Measurements from ENCODE around the gene SLC35F1. TPM values are rescaled to one million over a fixed set of nuclear protein-coding genes. Genes with fewer than 3 reads are reported as not detected.

Gene SLC35F1
- total and polyA plus RNA-seq, 10 of the 15 experiments (the other 5 are each of a cell fraction or from before 2014, with no cell fraction given) = 0.01 TPM; not detected in 9

DNA sequence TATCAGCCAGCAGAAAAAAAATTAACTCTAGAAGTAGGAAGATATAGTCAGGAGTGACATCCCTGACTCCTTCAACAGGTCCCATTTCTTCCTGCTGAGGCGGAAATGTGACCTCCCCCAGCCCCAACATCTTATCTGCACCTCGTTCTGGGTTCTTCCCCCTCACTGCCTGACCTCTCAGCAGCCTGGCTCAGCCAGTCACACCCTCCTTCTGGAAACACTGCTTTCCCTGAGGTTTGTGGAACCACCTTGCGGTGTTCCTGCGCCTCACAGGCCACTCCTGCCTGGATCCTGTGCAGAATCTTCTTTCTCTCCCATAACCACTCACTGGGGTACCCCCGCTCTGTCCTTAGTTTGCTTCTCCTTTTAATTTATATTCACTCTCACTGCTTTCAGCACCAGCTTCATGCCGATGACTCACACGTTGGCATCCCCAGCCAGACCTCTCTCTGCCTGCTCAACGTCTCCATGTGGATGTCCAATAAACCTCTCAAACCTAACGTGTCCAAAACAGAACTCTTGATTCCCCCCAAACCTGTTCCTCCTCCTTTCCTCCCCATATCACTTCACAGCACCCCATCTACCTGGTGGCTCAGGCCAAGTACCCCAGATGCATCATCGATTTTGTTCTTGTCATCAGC is 418.3 kb downstream of the SLC35F1 start (continued):
- TF ChIP-seq TCF3 (IDR thresholded peaks at IDR 0.05; ENCODE audit: borderline replicate concordance, insufficient read depth, low read depth, low read length) = no peak

DNA sequence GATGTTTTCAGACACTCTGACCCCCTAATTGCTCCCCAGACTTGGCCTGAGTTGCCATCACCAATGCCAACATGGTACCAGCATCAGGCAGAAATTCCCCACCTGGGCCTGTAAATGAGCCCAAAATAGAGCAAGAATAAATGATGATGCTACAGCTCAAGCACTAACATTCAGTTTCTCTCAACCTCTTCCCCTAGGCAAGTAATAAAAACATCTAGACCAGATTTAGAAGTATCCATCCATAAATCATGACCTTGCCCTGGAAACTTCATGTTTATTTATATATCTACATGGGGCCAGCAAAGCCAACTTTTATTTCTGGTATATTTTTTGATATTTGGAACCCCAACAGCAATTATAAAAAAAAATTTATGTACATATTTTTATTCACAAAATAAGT is 419.6 kb downstream of the SLC35F1 start:
- RAD21 ChIA-PET (ENCODE audit: unreplicated experiment) = no interaction called here
- H3K27ac ChIP-seq (ENCODE audit: control insufficient read depth, insufficient read depth) = no peak overlapping the region
- no peak for TF ChIP-seq CBX3 (IDR thresholded peaks at IDR 0.05; ENCODE audit: borderline replicate concordance, low read depth)
- TF ChIP-seq USF2 (IDR thresholded peaks at IDR 0.05; ENCODE audit: borderline replicate concordance, low read depth, low read length) = no peak
- TF ChIP-seq EP300 (IDR thresholded peaks at IDR 0.05; ENCODE audit: borderline replicate concordance in 1 of 2, control insufficient read depth in 1 of 2, low read depth in 2 of 2, low read length in 2 of 2) = no peak
- TF ChIP-seq E2F8 (IDR thresholded peaks at IDR 0.05; ENCODE audit: low read depth, partially characterized antibody) = no peak
- no peak for TF ChIP-seq SREBF2 (IDR thresholded peaks at IDR 0.05; ENCODE audit: low read length)
- no peak for TF ChIP-seq NBN (IDR thresholded peaks at IDR 0.05)
- TF ChIP-seq TCF7 (IDR thresholded peaks at IDR 0.05; ENCODE audit: borderline replicate concordance) = no peak
- TF ChIP-seq NRF1 (conservative IDR thresholded peaks at IDR 0.05; ENCODE audit: low read depth, low read length) = no peak
- no peak for TF ChIP-seq ZNF687 (IDR thresholded peaks at IDR 0.05)
- no peak for TF ChIP-seq NFYA (IDR thresholded peaks at IDR 0.05; ENCODE audit: borderline replicate concordance, low read depth, low read length)
- TF ChIP-seq, protein P1, sequence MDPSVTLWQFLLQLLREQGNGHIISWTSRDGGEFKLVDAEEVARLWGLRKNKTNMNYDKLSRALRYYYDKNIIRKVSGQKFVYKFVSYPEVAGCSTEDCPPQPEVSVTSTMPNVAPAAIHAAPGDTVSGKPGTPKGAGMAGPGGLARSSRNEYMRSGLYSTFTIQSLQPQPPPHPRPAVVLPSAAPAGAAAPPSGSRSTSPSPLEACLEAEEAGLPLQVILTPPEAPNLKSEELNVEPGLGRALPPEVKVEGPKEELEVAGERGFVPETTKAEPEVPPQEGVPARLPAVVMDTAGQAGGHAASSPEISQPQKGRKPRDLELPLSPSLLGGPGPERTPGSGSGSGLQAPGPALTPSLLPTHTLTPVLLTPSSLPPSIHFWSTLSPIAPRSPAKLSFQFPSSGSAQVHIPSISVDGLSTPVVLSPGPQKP (IDR thresholded peaks at IDR 0.05; ENCODE audit: low read depth, low read length) = no peak

More for the DNA sequence above, 419.6 kb downstream of the SLC35F1 start:
- H3K36me3 ChIP-seq (ENCODE audit: control insufficient read depth in 2 of 2, insufficient read depth in 2 of 2, low read length in 1 of 2) = no peaks in the 10 kb centered on the region
- H3K4me2 ChIP-seq (ENCODE audit: control insufficient read depth, insufficient read depth) = no peak overlapping the region
- FAIRE-seq (no peak), DNase-seq (ENCODE audit: low read depth, low spot score) (no peak), ATAC-seq (no peak)
- ChIA-PET CTCF (no interaction called here), POLR2A (no interaction called here), SMC1A (ENCODE audit: uncharacterized antibody, unreplicated experiment) (no interaction called here)
- H3K9ac ChIP-seq (ENCODE audit: control insufficient read depth, insufficient read depth, low read length) = no peak overlapping the region
- H3K27me3 ChIP-seq (replicated peaks in 1 of 2; ENCODE audit: control insufficient read depth in 2 of 2, insufficient read depth in 2 of 2, low read length in 1 of 2) = no peaks in the 10 kb centered on the region
- H4K20me1 ChIP-seq (ENCODE audit: control insufficient read depth, insufficient read depth) = no peaks in the 10 kb centered on the region
- intact Hi-C loops (cut with micrococcal nuclease; ENCODE audit: unreplicated experiment) = no loop called here
- no peaks in the 10 kb centered on the region for H3K9me3 ChIP-seq (replicated peaks; ENCODE audit: control insufficient read depth, insufficient read depth, low read length)
- BruUV-seq (replicated peaks) = no TSS peak
- in situ Hi-C loops (cut with MboI) = no loop called here
- no peak overlapping the region for H2AFZ ChIP-seq (ENCODE audit: control insufficient read depth, low read depth, low read length)
- H3K4me3 ChIP-seq = no peak overlapping the region
- H3K79me2 ChIP-seq (ENCODE audit: control insufficient read depth, insufficient read depth, low read length) = no peaks in the 10 kb centered on the region
- no peaks in the 10 kb centered on the region for H3K4me1 ChIP-seq (ENCODE audit: control insufficient read depth, insufficient read depth, low read length)
